Measurements from ENCODE around the gene MLST8.
A peak's percentile ranks its signal among the peaks of the same experiment; 100 is the strongest.

MLST8 gene

DNA sequence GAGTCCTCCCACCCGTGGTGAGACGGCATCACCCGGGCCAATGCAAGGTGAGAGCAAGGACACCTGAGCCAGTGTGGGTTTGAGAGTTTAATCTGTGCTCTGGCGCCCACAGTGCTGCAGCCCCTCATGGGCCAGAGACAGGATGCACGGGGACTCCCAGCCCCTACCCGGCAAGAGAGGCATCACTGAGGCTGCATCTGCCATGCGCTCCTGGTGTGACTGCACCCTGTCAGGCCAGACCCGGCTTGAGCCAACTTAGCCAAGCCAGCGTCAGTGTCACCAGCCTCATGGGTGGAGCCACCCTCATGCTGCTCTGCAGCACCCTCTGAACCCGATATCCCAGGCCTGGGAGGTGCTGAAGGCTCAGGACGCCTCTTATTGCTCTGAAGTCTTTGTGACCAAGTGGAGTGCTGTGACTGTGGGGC is 6.7 kb downstream of the MLST8 start:
- TF ChIP-seq TEAD4 (IDR thresholded peaks at IDR 0.05) (no peak), CREB1 (IDR thresholded peaks at IDR 0.05; ENCODE audit: low read depth) (no peak), YY1 (IDR thresholded peaks at IDR 0.05; ENCODE audit: low read depth) (no peak), EP300 (IDR thresholded peaks at IDR 0.05; ENCODE audit: borderline replicate concordance) (no peak), FOXM1 (IDR thresholded peaks at IDR 0.05; ENCODE audit: borderline replicate concordance, low read depth) (no peak), CEBPB (IDR thresholded peaks at IDR 0.05) (no peak), TAF1 (IDR thresholded peaks at IDR 0.05; ENCODE audit: low read depth) (no peak), NFIC (IDR thresholded peaks at IDR 0.05) (no peak), TCF12 (IDR thresholded peaks at IDR 0.05; ENCODE audit: low read depth) (no peak), MAX (IDR thresholded peaks at IDR 0.05) (no peak), EGR1 (IDR thresholded peaks at IDR 0.05) (no peak), ZBTB7A (IDR thresholded peaks at IDR 0.05; ENCODE audit: low read depth) (no peak), RAD21 (IDR thresholded peaks at IDR 0.05; ENCODE audit: low read depth) (no peak)
- TF ChIP-seq, protein P1, sequence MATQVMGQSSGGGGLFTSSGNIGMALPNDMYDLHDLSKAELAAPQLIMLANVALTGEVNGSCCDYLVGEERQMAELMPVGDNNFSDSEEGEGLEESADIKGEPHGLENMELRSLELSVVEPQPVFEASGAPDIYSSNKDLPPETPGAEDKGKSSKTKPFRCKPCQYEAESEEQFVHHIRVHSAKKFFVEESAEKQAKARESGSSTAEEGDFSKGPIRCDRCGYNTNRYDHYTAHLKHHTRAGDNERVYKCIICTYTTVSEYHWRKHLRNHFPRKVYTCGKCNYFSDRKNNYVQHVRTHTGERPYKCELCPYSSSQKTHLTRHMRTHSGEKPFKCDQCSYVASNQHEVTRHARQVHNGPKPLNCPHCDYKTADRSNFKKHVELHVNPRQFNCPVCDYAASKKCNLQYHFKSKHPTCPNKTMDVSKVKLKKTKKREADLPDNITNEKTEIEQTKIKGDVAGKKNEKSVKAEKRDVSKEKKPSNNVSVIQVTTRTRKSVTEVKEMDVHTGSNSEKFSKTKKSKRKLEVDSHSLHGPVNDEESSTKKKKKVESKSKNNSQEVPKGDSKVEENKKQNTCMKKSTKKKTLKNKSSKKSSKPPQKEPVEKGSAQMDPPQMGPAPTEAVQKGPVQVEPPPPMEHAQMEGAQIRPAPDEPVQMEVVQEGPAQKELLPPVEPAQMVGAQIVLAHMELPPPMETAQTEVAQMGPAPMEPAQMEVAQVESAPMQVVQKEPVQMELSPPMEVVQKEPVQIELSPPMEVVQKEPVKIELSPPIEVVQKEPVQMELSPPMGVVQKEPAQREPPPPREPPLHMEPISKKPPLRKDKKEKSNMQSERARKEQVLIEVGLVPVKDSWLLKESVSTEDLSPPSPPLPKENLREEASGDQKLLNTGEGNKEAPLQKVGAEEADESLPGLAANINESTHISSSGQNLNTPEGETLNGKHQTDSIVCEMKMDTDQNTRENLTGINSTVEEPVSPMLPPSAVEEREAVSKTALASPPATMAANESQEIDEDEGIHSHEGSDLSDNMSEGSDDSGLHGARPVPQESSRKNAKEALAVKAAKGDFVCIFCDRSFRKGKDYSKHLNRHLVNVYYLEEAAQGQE (IDR thresholded peaks at IDR 0.05; ENCODE audit: low read depth) = no peak
- TF ChIP-seq, protein P2, sequence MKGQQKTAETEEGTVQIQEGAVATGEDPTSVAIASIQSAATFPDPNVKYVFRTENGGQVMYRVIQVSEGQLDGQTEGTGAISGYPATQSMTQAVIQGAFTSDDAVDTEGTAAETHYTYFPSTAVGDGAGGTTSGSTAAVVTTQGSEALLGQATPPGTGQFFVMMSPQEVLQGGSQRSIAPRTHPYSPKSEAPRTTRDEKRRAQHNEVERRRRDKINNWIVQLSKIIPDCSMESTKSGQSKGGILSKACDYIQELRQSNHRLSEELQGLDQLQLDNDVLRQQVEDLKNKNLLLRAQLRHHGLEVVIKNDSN (IDR thresholded peaks at IDR 0.05) = no peak

- TF ChIP-seq, protein P2 (IDR thresholded peaks at IDR 0.05) = no peak
- TF ChIP-seq ZBTB7A (IDR thresholded peaks at IDR 0.05; ENCODE audit: low read depth) = no peak
- TF ChIP-seq MAX (IDR thresholded peaks at IDR 0.05) = no peak
- TF ChIP-seq YY1 (IDR thresholded peaks at IDR 0.05; ENCODE audit: low read depth) = no peak
- no peak for TF ChIP-seq TAF1 (IDR thresholded peaks at IDR 0.05; ENCODE audit: low read depth)
- TF ChIP-seq RAD21 (IDR thresholded peaks at IDR 0.05; ENCODE audit: low read depth) = no peak
- no peak for TF ChIP-seq TCF12 (IDR thresholded peaks at IDR 0.05; ENCODE audit: low read depth)
- no peak for TF ChIP-seq CEBPB (IDR thresholded peaks at IDR 0.05)
- no peak for TF ChIP-seq EGR1 (IDR thresholded peaks at IDR 0.05)
- TF ChIP-seq, protein P1 (IDR thresholded peaks at IDR 0.05; ENCODE audit: low read depth) = no peak
- TF ChIP-seq CREB1 (IDR thresholded peaks at IDR 0.05; ENCODE audit: low read depth) = no peak
- TF ChIP-seq TEAD4 (IDR thresholded peaks at IDR 0.05) = no peak
- TF ChIP-seq FOXM1 (IDR thresholded peaks at IDR 0.05; ENCODE audit: borderline replicate concordance, low read depth) = no peak
- TF ChIP-seq NFIC (IDR thresholded peaks at IDR 0.05) = no peak
These were observed 7.4 kb downstream of the MLST8 start for GRCh38 chr16:2212362-2213324.

DNA sequence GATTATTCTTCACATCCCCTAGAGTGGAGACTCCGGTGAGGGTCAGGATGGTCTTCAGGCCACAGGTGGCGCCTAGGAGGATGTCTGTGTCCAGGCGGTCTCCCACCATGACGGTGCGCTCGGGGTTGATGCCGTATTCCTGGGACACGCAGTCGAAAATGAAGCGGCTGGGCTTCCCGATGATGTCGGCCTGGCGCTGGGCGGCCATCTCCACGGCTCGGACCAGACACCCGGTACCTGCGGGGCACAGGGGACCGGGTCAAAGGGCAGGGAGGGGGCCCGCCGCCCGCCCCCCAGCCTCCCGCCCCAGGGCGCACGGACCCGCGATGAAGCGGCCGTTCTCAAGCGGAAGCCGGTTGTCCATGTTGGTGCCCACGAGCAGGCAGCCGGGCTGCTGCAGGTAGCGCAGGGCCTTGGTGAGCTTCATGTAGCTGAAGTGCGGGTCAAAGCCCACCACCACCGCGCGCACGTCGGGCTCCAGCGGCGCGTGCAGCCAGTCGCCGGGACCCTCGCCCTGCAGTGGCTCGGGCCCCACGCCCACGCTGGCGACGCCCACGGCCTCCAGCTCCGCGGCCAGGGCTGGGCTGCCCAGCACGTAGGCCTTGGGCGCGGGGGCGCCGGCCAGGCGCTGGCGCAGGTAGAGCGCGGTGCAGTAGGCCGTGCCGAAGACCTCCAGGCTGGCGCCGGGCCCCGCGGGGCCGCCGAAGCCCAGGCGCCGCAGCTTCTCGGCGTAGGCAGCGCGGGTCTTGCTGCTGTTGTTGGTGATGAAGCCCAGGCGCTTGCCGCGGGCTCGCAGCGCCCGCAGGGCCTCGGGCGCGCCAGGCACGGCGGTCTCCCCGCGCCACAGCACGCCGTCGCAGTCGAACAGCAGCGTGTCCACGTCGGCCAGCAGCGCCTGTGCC is 8.8 kb downstream of the MLST8 start:
- TF ChIP-seq EGR1 (IDR thresholded peaks at IDR 0.05) (peak; percentile 84), MAX (IDR thresholded peaks at IDR 0.05) (peak; percentile 43; the same call in 1 of the 2 replicates), CREB1 (IDR thresholded peaks at IDR 0.05; ENCODE audit: low read depth) (no peak)

- TF ChIP-seq MAX (IDR thresholded peaks at IDR 0.05) = no peak
- TF ChIP-seq YY1 (IDR thresholded peaks at IDR 0.05; ENCODE audit: low read depth) = 0 out of 2 replicates have a peak, but pooled peaks have one; percentile 45
- TF ChIP-seq EP300 (IDR thresholded peaks at IDR 0.05; ENCODE audit: borderline replicate concordance) = no peak
- no peak for TF ChIP-seq CREB1 (IDR thresholded peaks at IDR 0.05; ENCODE audit: low read depth)
- TF ChIP-seq TEAD4 (IDR thresholded peaks at IDR 0.05) = no peak
- no peak for TF ChIP-seq TAF1 (IDR thresholded peaks at IDR 0.05; ENCODE audit: low read depth)
- peak; percentile 67; the same call in 1 of the 2 replicates for TF ChIP-seq EGR1 (IDR thresholded peaks at IDR 0.05)
- no peak for TF ChIP-seq TCF12 (IDR thresholded peaks at IDR 0.05; ENCODE audit: low read depth)
- no peak for TF ChIP-seq CEBPB (IDR thresholded peaks at IDR 0.05)
These were observed 9.4 kb downstream of the MLST8 start, which contains the start of gene PGP for GRCh38 chr16:2214719-2214968. Gene PGP, minus strand, starts transcription at chr16:2214840. Its CDS starts 63 bp downstream, at chr16:2214777.

Measured in Ishikawa (cell line).